ENCODE results near the gene NOP9. TPM values are rescaled to one million over a fixed set of nuclear protein-coding genes. Genes with fewer than 3 reads are reported as not detected.

The NOP9 gene
- total RNA-seq, 6 experiments from 2014 or later = 25.4 to 31.1 (median 28.1) TPM

- DNase-seq = peak; percentile 75
- Mint-ChIP-seq H3K9me3 (no peaks in the 10 kb centered on the region), H3K4me3 (peak within 1 kb of the TSS; percentile 90), H3K4me1 (ENCODE audit: low read depth) (peaks cover 34% of the 10 kb centered on the region), H3K27me3 (ENCODE audit: insufficient read depth) (peaks cover 5% of the 10 kb centered on the region), H3K36me3 (ENCODE audit: low read depth) (0 out of 2 replicates have a peak, but pooled peaks cover 4% of the 10 kb centered on the region), H3K27ac (peak within 1 kb of the TSS; percentile 95)
- peak; percentile 80 for TF ChIP-seq CTCF (IDR thresholded peaks at IDR 0.05)
Measured at GRCh38 chr14:24271134-24271833, 28.4 kb upstream of the NOP9 start, which contains the start of gene RABGGTA. RABGGTA (minus strand) TSS chr14:24271597; CDS start chr14:24271115, 482 bp downstream.

GRCh38 chr14:24271834-24272263 lies 27.8 kb upstream of the NOP9 start:
- DNase-seq = no peak
- H3K4me3 Mint-ChIP-seq = peak overlapping the region; percentile 90
- H3K27ac Mint-ChIP-seq = peak overlapping the region; percentile 80
- H3K27me3 Mint-ChIP-seq (ENCODE audit: insufficient read depth) = peaks cover 5% of the 10 kb centered on the region
- H3K4me1 Mint-ChIP-seq (ENCODE audit: low read depth) = peaks cover 34% of the 10 kb centered on the region
- TF ChIP-seq CTCF (IDR thresholded peaks at IDR 0.05) = no peak
- H3K9me3 Mint-ChIP-seq = no peaks in the 10 kb centered on the region
- 0 out of 2 replicates have a peak, but pooled peaks cover 4% of the 10 kb centered on the region for H3K36me3 Mint-ChIP-seq (ENCODE audit: low read depth)

GRCh38 chr14:24272467-24272866 lies 27.2 kb upstream of the NOP9 start:
- no peak for TF ChIP-seq CTCF (IDR thresholded peaks at IDR 0.05)
- H3K27ac Mint-ChIP-seq = peak overlapping the region; percentile 80
- no peak for DNase-seq
- H3K27me3 Mint-ChIP-seq (ENCODE audit: insufficient read depth) = peaks cover 3% of the 10 kb centered on the region; the same call in 1 of the 2 replicates
- H3K36me3 Mint-ChIP-seq (ENCODE audit: low read depth) = 0 out of 2 replicates have a peak, but pooled peaks cover 4% of the 10 kb centered on the region
- peak overlapping the region; percentile 90 for H3K4me3 Mint-ChIP-seq
- H3K4me1 Mint-ChIP-seq (ENCODE audit: low read depth) = peaks cover 34% of the 10 kb centered on the region
- H3K9me3 Mint-ChIP-seq = no peaks in the 10 kb centered on the region

GRCh38 chr14:24273422-24273998 lies 26.1 kb upstream of the NOP9 start:
- no peak overlapping the region for H3K4me3 Mint-ChIP-seq
- peaks cover 3% of the 10 kb centered on the region; the same call in 1 of the 2 replicates for H3K27me3 Mint-ChIP-seq (ENCODE audit: insufficient read depth)
- no peak for DNase-seq
- H3K9me3 Mint-ChIP-seq = no peaks in the 10 kb centered on the region
- peaks cover 38% of the 10 kb centered on the region for H3K4me1 Mint-ChIP-seq (ENCODE audit: low read depth)
- H3K36me3 Mint-ChIP-seq (ENCODE audit: low read depth) = 0 out of 2 replicates have a peak, but pooled peaks cover 4% of the 10 kb centered on the region
- H3K27ac Mint-ChIP-seq = no peak overlapping the region
- TF ChIP-seq CTCF (IDR thresholded peaks at IDR 0.05) = peak; percentile 28; the same call in 1 of the 2 replicates

GRCh38 chr14:24274101-24274543 lies 25.5 kb upstream of the NOP9 start:
- H3K27me3 Mint-ChIP-seq (ENCODE audit: insufficient read depth) = peaks cover 3% of the 10 kb centered on the region; the same call in 1 of the 2 replicates
- no peak overlapping the region for H3K4me3 Mint-ChIP-seq
- peak overlapping the region; percentile 2; the same call in 1 of the 2 replicates for H3K27ac Mint-ChIP-seq
- 0 out of 2 replicates have a peak, but pooled peaks cover 4% of the 10 kb centered on the region for H3K36me3 Mint-ChIP-seq (ENCODE audit: low read depth)
- TF ChIP-seq CTCF (IDR thresholded peaks at IDR 0.05) = no peak
- peaks cover 44% of the 10 kb centered on the region for H3K4me1 Mint-ChIP-seq (ENCODE audit: low read depth)
- DNase-seq = no peak
- no peaks in the 10 kb centered on the region for H3K9me3 Mint-ChIP-seq
